SH-SY5Y (cell line): ENCODE data around the gene SMIM8.

Experiments
- GATA2 ChIP-seq: IDR thresholded peaks from 2 replicates; pipeline ENCODE4 v1.6.1; 2011; ENCODE audit warnings: mild to moderate bottlenecking, low read depth, low read length
- GATA3 ChIP-seq: IDR thresholded peaks from 2 replicates; pipeline ENCODE4 v1.6.1; 2011; ENCODE audit warnings: low read depth, mild to moderate bottlenecking, low read length, moderate library complexity

The SMIM8 gene

DNA sequence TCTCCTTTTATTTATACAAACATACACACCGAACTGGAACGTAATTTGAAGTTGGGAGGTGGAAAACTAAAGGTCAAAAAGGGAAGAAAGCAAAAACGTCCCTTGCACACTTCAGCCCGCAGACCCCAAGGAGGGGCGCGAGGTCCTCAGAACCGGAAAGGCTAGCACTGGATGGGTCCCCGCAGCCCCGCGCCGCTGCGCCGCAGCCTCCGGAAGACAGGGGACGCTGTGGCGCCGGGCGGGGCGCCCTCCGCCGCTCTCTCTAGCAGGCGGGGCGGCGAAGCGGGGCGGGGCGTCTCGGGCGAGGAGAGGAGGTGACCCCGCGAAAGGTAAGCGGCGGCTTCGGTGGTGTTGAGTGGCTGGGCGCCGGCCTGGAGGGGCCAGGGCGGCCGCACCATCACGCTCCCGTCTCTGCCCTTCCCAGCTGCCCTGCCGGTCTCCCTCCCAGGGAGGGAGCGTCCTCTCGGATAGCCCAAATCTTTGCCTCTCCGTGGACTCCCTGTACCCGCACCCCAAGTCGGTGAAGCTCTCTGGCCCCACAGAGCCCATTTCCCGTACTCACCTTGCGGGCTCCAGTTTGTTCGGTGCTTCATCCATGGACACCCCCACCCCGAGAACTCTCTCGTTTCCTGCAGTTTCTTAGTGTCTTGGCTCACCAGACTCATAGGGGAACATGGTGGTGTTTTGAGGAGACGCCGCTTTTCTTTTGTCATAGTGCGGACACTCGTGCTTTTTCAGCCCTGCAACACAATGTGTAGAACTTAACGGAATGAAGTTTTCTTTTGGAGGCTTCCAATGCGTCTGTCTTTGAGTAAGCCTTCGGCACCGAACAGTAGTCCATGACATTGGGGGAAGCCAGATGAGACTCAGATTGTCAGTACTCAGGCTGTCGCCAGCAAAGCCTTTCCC is at the start of gene SMIM8:
Gene SMIM8, plus strand, starts transcription at position 285 of the 909 bp plus-strand sequence. CDS start 14,444 bp downstream, outside the sequence.
- TF ChIP-seq GATA3 = no peak
- TF ChIP-seq GATA2 = no peak

DNA sequence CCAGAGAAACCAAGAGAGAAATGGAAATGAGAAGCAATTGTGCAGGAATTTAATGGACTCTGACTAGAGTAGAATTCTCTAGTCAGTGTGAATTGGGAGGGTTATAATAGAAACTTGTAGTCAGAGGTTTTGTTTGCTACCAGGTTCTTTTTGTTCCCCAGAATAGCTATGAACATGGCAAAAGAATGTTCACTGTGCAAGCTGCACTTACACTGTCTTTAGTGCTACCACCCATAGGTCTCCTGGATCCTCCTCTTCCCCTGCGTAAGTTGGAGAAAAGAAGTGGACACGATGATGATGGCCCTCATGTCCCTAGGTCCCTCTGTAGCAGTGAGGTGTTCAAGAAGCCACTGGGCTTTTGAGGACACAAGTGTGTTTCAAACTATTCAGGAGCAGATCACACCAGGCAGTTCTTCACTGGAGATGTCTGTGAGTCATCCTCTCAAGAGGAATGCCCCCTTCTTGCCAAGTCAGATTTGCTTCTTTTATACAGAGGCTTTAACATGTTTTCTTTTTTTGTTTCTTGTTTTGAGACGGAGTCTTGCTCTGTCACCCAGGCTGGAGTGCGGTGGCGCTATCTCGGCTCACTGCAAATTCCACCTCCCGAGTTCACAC is 47.6 kb upstream of the SMIM8 start:
- TF ChIP-seq GATA3 = no peak
- TF ChIP-seq GATA2 = no peak

DNA sequence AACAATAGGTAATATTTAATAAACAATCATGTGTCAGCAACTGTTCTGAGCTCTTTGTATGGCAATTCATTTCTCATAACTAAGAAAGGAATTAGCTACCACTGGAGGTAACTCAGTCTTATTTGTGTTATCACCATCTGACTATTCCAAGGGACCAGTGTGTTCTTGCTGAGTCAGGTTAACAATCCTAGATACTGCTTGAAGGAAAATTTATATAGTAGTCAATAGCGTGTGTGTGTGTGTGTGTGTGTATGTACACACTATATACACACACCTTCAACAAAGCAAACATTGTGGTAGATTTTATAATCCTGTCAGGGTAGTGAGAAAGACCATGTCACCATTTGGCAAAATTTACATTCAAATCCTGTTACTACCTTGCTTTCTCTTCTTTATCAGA is 45.8 kb upstream of the SMIM8 start:
- TF ChIP-seq GATA2 (no peak), GATA3 (no peak)

- TF ChIP-seq GATA3 = no peak
- TF ChIP-seq GATA2 = no peak
Observed at GRCh38 chr6:87277123-87277522, 45.3 kb upstream of the SMIM8 start.

DNA sequence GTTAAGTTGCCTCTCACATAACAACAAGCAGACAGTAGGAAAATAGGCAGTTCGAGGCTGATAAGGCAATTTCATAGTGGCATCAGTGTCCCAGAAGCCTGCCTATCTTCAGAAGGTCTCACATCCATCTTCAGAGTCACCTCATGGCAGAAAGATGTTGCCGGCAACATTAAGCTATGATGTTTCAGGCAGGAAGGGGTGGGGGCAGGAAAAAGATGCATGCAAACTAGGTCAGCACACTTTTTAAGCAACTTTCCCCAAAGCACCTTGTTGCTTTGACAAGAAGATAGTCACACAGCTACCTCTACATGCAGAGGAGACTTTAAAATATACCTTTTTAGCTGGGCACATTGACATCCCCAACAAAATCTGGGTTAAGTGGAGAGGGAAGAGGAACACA is 43.2 kb upstream of the SMIM8 start:
- TF ChIP-seq GATA3 (no peak), GATA2 (no peak)

DNA sequence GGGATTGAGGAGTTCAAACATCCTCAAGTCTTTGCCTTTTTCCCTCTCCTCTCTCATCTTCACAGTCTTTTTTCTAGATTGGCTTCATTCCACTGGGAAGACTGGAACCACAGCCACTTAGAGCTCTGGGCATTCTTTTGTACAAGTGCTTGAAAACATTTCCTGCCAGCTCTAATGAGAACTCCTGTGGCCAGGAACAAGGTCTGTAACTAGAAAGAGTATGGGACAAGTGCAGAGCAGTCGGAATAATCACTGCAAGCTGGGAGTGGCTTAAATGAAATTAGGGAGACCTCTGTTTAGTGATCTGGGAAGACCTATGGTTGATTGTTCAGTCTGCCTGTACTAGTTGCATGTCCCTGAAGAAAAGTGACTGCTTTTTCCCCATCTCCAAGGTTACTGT is 41.0 kb upstream of the SMIM8 start:
- TF ChIP-seq GATA3 (no peak), GATA2 (no peak)

- no peak for TF ChIP-seq GATA3
Observed at GRCh38 chr6:87282743-87283142, 39.6 kb upstream of the SMIM8 start.

- no peak for TF ChIP-seq GATA3
- TF ChIP-seq GATA2 = no peak
Observed at GRCh38 chr6:87283461-87283860, 38.9 kb upstream of the SMIM8 start.

- no peak for TF ChIP-seq GATA3
- no peak for TF ChIP-seq GATA2
Observed at GRCh38 chr6:87287251-87287650, 35.1 kb upstream of the SMIM8 start.

DNA sequence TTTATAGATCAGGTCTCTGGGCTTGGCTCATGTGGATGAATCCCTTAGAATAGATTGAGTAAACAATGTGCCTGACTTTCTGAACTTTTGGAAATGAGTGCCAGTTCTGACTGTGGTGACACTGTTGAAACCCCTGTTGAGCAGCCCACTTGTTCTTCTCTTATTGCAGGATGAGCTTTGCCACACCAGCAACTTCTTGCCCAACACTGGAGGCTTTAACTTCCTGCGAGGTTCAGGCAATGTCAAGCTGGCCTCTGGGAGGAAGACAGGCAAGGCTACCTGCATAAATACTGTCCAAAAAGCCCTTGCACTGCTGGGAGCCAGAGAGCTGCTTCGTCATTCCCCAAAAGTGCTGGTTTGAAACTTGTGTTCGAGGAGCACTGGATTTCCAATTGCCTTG is 32.8 kb upstream of the SMIM8 start:
- TF ChIP-seq GATA2 (no peak), GATA3 (no peak)

- no peak for TF ChIP-seq GATA3
- no peak for TF ChIP-seq GATA2
Observed at GRCh38 chr6:87291883-87292282, 30.5 kb upstream of the SMIM8 start.

GRCh38 chr6:87293526-87293925 is 28.9 kb upstream of the SMIM8 start:
- TF ChIP-seq GATA2 (no peak), GATA3 (no peak)

GRCh38 chr6:87297119-87297518 is 25.3 kb upstream of the SMIM8 start:
- TF ChIP-seq GATA3 = no peak
- no peak for TF ChIP-seq GATA2

DNA sequence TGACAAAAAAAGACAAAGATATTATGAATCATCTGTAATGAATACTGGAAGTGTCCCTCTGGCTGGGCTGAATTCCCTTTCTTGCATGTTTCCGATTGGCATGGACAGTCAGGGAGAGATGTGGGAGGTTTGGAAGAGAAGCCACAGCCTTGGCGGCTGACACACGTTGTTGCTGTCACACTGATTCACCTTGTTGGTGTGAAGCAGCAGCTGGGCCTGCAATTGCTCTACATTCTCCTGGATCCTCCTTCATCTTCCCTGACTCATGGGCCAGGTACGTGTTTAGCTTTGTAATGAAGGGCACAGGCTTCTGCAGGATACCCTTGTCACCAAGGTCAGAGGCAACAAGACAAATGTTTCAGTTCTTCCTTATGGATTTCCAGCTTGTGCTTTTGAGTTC is 13.4 kb upstream of the SMIM8 start:
- no peak for TF ChIP-seq GATA3
- TF ChIP-seq GATA2 = no peak

- TF ChIP-seq GATA3 (no peak), GATA2 (no peak)
Observed at GRCh38 chr6:87312860-87313259, 9.5 kb upstream of the SMIM8 start.
